B cell (primary cell): Measurements from ENCODE around the gene GLMN. TPM values are rescaled to one million over a fixed set of nuclear protein-coding genes. Genes with fewer than 3 reads are reported as not detected.

ENCODE experiments used
- ATAC-seq: fragments of 200-7000 bp; cut with Tn5 transposase; one replicate; pipeline ENCODE4 v1.10.0; 2021; ENCODE audit warnings: low read depth, mild to moderate bottlenecking, moderate number of reproducible peaks, moderate library complexity
- CTCF ChIA-PET: fragments of 350-600 bp; sonication (Branson Sonifier 250); formaldehyde crosslinking; loops from one replicate; lab custom pipeline; 2021; ENCODE audit warnings: antibody characterized with exemption, inconsistent platforms; lab: Charles Lee
- POLR2A ChIA-PET: fragments of 350-600 bp; sonication (Branson Sonifier 250); formaldehyde crosslinking; loops from one replicate; lab custom pipeline; 2021; ENCODE audit warnings: antibody characterized with exemption; lab: Charles Lee
- DNase-seq: peaks from one replicate; pipeline ENCODE4 v3.0.0; 2013
- H2AFZ ChIP-seq: 2 replicates; pipeline ENCODE4 v1.6.1; 2012; ENCODE audit warnings: mild to moderate bottlenecking, low read depth, low read length; ENCODE audit not compliant: insufficient read depth, poor library complexity, severe bottlenecking
- H3K27ac ChIP-seq, 2 donors: 1 replicate in 1 of 2; 2 replicates in 1 of 2; pipeline ENCODE4 v1.5.1; 2012 to 2013; ENCODE audit warnings: low read length in 2 of 2, mild to moderate bottlenecking in 2 of 2, moderate library complexity in 1 of 2
- H3K27me3 ChIP-seq, 4 experiments: fragments of 200-600 bp in 1 of 4; sonication (generic) in 1 of 4; replicated peaks in 1 of 4; 1 replicate in 2 of 4; 2 replicates in 2 of 4; pipeline versions ENCODE4 v1.6.1 to v1.7.0; 2013 to 2016; ENCODE audit warnings: low read length in 3 of 4, mild to moderate bottlenecking in 2 of 4, mixed read lengths in 1 of 4, moderate library complexity in 1 of 4; ENCODE audit not compliant: insufficient read depth in 4 of 4, control insufficient read depth in 3 of 4; ENCODE audit errors: control extremely low read depth in 1 of 4
- H3K36me3 ChIP-seq, 2 experiments: replicated peaks in 1 of 2; 1 replicate in 1 of 2; 2 replicates in 1 of 2; pipeline versions ENCODE4 v1.6.1 to v1.7.1; 2013; ENCODE audit warnings: low read length in 1 of 2; ENCODE audit not compliant: insufficient read depth in 2 of 2, control insufficient read depth in 1 of 2; ENCODE audit errors: control extremely low read depth in 1 of 2, extremely low read depth in 1 of 2
- H3K4me1 ChIP-seq, 2 donors: fragments of 200-600 bp in 1 of 2; sonication (generic) in 1 of 2; 1 replicate in 1 of 2; 2 replicates in 1 of 2; pipeline versions ENCODE4 v1.5.1 to v1.6.1; 2013 to 2017; ENCODE audit warnings: low read length in 2 of 2; ENCODE audit not compliant: control insufficient read depth in 2 of 2, insufficient read depth in 2 of 2
- H3K4me2 ChIP-seq: replicated peaks from 2 replicates; pipeline ENCODE3; 2012; ENCODE audit warnings: mild to moderate bottlenecking, low read depth, low read length; ENCODE audit not compliant: poor library complexity, severe bottlenecking
- H3K4me3 ChIP-seq, 5 experiments: fragments of 200-600 bp in 1 of 5; sonication (generic) in 1 of 5; 1 replicate in 3 of 5; 2 replicates in 2 of 5; pipeline versions ENCODE4 v1.5.1 to v1.7.0; 2011 to 2016; ENCODE audit warnings: low read length in 4 of 5, mild to moderate bottlenecking in 4 of 5, low read depth in 2 of 5, control low read depth in 1 of 5, moderate library complexity in 1 of 5; ENCODE audit not compliant: insufficient read depth in 1 of 5; ENCODE audit errors: control extremely low read depth in 1 of 5, extremely low read depth in 1 of 5
- H3K79me2 ChIP-seq: fragments of 200-600 bp; sonication (generic); one replicate; pipeline ENCODE4 v1.6.0; 2016; ENCODE audit warnings: low read length; ENCODE audit not compliant: control insufficient read depth, insufficient read depth
- H3K9ac ChIP-seq: fragments of 200-600 bp; sonication (generic); 2 replicates; pipeline ENCODE4 v1.6.1; 2017; ENCODE audit warnings: mild to moderate bottlenecking, low read length, moderate library complexity
- H3K9me3 ChIP-seq, 3 donors: one replicate each; pipeline versions ENCODE4 v1.6.1 to v1.7.1; 2013; ENCODE audit warnings: low read length in 2 of 3; ENCODE audit not compliant: control insufficient read depth in 2 of 3, insufficient read depth in 1 of 3; ENCODE audit errors: control extremely low read depth in 1 of 3
- H4K20me1 ChIP-seq: 2 replicates; pipeline ENCODE4 v1.6.0; 2012; ENCODE audit warnings: mild to moderate bottlenecking, low read length; ENCODE audit not compliant: insufficient read depth, control insufficient read depth, poor library complexity, severe bottlenecking
- H3K27ac Mint-ChIP-seq: one replicate; pipeline ENCODE4 v1.8.0; 2021; ENCODE audit warnings: mixed read lengths
- H3K27me3 Mint-ChIP-seq: one replicate; pipeline ENCODE4 v1.8.0; 2021; ENCODE audit warnings: mixed read lengths
- H3K4me1 Mint-ChIP-seq: one replicate; pipeline ENCODE4 v1.8.0; 2021; ENCODE audit warnings: mixed read lengths
- H3K4me3 Mint-ChIP-seq: one replicate; pipeline ENCODE4 v1.8.0; 2021; ENCODE audit warnings: mixed read lengths
- H3K9me3 Mint-ChIP-seq: one replicate; pipeline ENCODE4 v1.8.0; 2022; ENCODE audit warnings: mixed read lengths; ENCODE audit not compliant: insufficient read depth
- EZH2 ChIP-seq: IDR thresholded peaks from 2 replicates; pipeline ENCODE4 v1.6.1; 2012; ENCODE audit warnings: borderline replicate concordance, low read depth, mild to moderate bottlenecking, moderate library complexity, low read length; ENCODE audit not compliant: insufficient read depth, poor library complexity, severe bottlenecking
- WGBS: methylation state at CpG from one replicate; pipeline ENCODE4 v1.1.5; 2013; ENCODE audit warnings: missing lambda C conversion rate; ENCODE audit not compliant: insufficient coverage; 5-methylcytosine and 5-hydroxymethylcytosine counted together
- intact Hi-C: fragments of 100-400 bp; cut with micrococcal nuclease; formaldehyde crosslinking; loops from one replicate; pipeline ENCODE4 v1.10.0; 2022
- polyA plus RNA-seq: library from polyadenylated mRNA; depleted of rRNA; stranded (reverse); fragments of >200 nt; gene quantifications from 2 replicates; pipeline ENCODE4 v1.2.3, GENCODE V29; 2012
- total RNA-seq, 2 donors: library from RNA; stranded (reverse); fragments of 120-200 nt in 1 of 2; gene quantifications; 1 replicate in 1 of 2; 2 replicates in 1 of 2; pipeline versions ENCODE4 v1.2.3 to v1.2.4, GENCODE V29; 2013 to 2022
- TF ChIP-seq, protein P1 (sequence below): fragments of 200-600 bp; IDR thresholded peaks from one replicate; pipeline ENCODE4 v1.8.0; 2022; ENCODE audit warnings: antibody characterized with exemption, mild to moderate bottlenecking

The GLMN gene
- total and polyA plus RNA-seq, 2 donors (not counting 1 experiment from before 2014, with no cell fraction given): 2.8 to 13.6 TPM

DNA sequence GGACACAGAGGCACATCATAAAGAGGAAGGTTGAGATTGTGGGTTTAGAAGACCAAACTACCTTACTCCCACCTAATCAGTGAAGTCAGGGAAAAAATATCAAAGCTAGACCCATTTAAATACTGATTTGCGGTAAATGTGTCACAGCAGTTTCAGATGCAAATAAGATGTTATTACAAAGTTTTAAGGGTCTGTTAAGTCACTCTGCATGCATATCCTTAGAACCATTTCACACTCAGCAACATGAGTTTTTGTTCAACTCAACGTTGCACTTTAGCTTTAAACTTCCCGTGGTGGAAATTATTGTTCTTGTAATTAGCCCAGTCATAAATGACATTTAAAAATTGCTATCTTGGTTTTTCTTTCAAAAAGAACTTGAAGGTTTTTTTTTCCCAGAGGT, 34.9 kb upstream of the GLMN start:
- Histone ChIP-seq H3K4me1 (no peaks in the 10 kb centered on the region), H3K79me2 (no peaks in the 10 kb centered on the region), H3K36me3 (peaks cover 0 to 4% of the 10 kb centered on the region in 2 experiments), H3K27ac (no peak overlapping the region), H3K9ac (no peak overlapping the region), H3K4me2 (no peak overlapping the region), H2AFZ (no peak overlapping the region), H3K4me3 (no peak overlapping the region), H4K20me1 (no peaks in the 10 kb centered on the region), H3K9me3 (peaks cover 0 to 8% (median 0%) of the 10 kb centered on the region in 3 donors), H3K27me3 (no peaks in the 10 kb centered on the region)
- no CpG with 5 or more reads among the region's 3 CpGs for WGBS
- intact Hi-C loops: no loop called here
- no peaks in the 10 kb centered on the region for H3K4me1 Mint-ChIP-seq
- CTCF ChIA-PET: no interaction called here
- H3K9me3 Mint-ChIP-seq: no peaks in the 10 kb centered on the region
- no peak overlapping the region for H3K27ac Mint-ChIP-seq
- no peaks in the 10 kb centered on the region for H3K27me3 Mint-ChIP-seq
- POLR2A ChIA-PET: no interaction called here
- H3K4me3 Mint-ChIP-seq: no peak overlapping the region
- DNase-seq (no peak), ATAC-seq (no peak)
- TF ChIP-seq, protein P1, sequence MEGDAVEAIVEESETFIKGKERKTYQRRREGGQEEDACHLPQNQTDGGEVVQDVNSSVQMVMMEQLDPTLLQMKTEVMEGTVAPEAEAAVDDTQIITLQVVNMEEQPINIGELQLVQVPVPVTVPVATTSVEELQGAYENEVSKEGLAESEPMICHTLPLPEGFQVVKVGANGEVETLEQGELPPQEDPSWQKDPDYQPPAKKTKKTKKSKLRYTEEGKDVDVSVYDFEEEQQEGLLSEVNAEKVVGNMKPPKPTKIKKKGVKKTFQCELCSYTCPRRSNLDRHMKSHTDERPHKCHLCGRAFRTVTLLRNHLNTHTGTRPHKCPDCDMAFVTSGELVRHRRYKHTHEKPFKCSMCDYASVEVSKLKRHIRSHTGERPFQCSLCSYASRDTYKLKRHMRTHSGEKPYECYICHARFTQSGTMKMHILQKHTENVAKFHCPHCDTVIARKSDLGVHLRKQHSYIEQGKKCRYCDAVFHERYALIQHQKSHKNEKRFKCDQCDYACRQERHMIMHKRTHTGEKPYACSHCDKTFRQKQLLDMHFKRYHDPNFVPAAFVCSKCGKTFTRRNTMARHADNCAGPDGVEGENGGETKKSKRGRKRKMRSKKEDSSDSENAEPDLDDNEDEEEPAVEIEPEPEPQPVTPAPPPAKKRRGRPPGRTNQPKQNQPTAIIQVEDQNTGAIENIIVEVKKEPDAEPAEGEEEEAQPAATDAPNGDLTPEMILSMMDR: no peak
- no peak for TF ChIP-seq EZH2

DNA sequence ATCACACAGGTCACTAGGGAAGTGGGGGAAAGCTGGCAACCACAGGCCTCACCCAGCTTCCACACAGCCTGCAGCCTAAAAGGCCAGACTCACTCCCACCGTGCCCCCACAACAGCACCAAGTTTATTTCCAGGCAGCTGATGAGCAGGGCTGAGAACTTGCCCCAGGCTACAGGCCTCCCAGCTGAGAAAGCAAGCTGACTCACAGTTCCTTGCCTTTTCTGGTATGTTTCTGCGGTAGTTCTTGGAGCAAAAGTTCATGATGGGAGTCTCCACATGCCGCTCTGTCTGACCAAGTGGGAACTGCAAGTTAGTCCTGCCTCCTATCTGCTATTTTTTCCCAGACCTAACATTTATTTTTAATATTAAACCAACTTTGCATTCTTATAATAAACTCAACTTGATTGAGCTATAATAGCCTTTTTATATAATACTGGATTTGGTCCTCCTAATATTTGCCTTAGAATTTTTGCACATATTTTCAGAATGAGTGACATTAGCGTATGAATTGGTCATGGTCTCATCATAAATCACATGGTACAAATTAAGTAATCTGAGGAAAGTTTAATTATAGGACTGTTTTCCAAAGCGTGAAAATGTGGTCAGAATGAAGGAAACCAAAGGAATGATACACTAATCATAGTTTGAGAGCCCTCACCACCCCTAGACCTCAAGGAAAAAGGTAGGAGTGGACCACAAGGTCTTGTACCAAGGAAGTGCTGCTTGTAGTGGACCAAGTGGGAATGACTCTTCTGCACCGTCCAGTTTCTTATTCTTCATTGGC, 30.8 kb upstream of the GLMN start:
- no peaks in the 10 kb centered on the region for H3K27me3 Mint-ChIP-seq
- no peaks in the 10 kb centered on the region for H3K27me3 ChIP-seq
- no peak overlapping the region for H3K4me3 ChIP-seq
- H3K27ac ChIP-seq: no peak overlapping the region
- H3K9me3 ChIP-seq: peaks cover 3 to 17% (median 14%) of the 10 kb centered on the region in 3 donors
- H3K27ac Mint-ChIP-seq: no peak overlapping the region
- ChIA-PET CTCF (no interaction called here), POLR2A (no interaction called here)
- DNase-seq: no peak
- H4K20me1 ChIP-seq: no peaks in the 10 kb centered on the region
- no peak for TF ChIP-seq EZH2
- TF ChIP-seq, protein P1: no peak
- H3K4me2 ChIP-seq: no peak overlapping the region
- peaks cover 7 to 16% of the 10 kb centered on the region in 2 experiments for H3K36me3 ChIP-seq
- intact Hi-C loops: no loop called here
- WGBS: 100% methylated on average over 4 of the region's 6 CpGs
- H3K9me3 Mint-ChIP-seq: peaks cover 9% of the 10 kb centered on the region
- H3K79me2 ChIP-seq: no peaks in the 10 kb centered on the region
- no peaks in the 10 kb centered on the region for H3K4me1 Mint-ChIP-seq
- H3K4me3 Mint-ChIP-seq: no peak overlapping the region
- no peaks in the 10 kb centered on the region for H3K4me1 ChIP-seq
- no peak overlapping the region for H2AFZ ChIP-seq
- H3K9ac ChIP-seq: no peak overlapping the region
- ATAC-seq: no peak
